ENCODE measurements around the gene SURF4. TPM values are rescaled to one million over a fixed set of nuclear protein-coding genes. Genes with fewer than 3 reads are reported as not detected.

The SURF4 gene
- total and polyA plus RNA-seq, 2 of the 13 experiments (the other 11 are each of a cell fraction or from before 2014, with no cell fraction given) = 220 to 265 TPM

- TF ChIP-seq AKNA (CRISPR knock-in tag; IDR thresholded peaks at IDR 0.05; ENCODE audit: borderline replicate concordance) (no peak), ZNF557 (CRISPR knock-in tag; IDR thresholded peaks at IDR 0.05) (no peak), BCL3 (CRISPR knock-in tag; IDR thresholded peaks at IDR 0.05) (no peak), ARNT (IDR thresholded peaks at IDR 0.05) (no peak), ZNF142 (CRISPR knock-in tag; IDR thresholded peaks at IDR 0.05) (no peak), ZNF414 (CRISPR knock-in tag; IDR thresholded peaks at IDR 0.05) (no peak), TFE3 (CRISPR knock-in tag; IDR thresholded peaks at IDR 0.05) (no peak), ZNF326 (CRISPR knock-in tag; IDR thresholded peaks at IDR 0.05; ENCODE audit: borderline replicate concordance) (no peak), STAT6 (CRISPR knock-in tag; IDR thresholded peaks at IDR 0.05; ENCODE audit: borderline replicate concordance) (no peak), FOSL1 (CRISPR knock-in tag; IDR thresholded peaks at IDR 0.05; ENCODE audit: borderline replicate concordance) (no peak)
Measured at GRCh38 chr9:133359399-133360175, 16.3 kb downstream of the SURF4 start (continued).
